CD4-positive, alpha-beta T cell treated with Interleukin-1 beta for 1 hour (primary cell): ENCODE data around the gene C3orf18.

Source experiments
- DNase-seq, 2 donors: peaks; one replicate each; pipeline ENCODE4 v3.0.0-alpha.2; 2020 to 2022

C3orf18 gene

GRCh38 chr3:50549226-50549625 lies 18.3 kb downstream of the C3orf18 start:
- no peak for DNase-seq

- no peak for DNase-seq
Measured at GRCh38 chr3:50545781-50546180, 21.8 kb downstream of the C3orf18 start.

GRCh38 chr3:50542177-50543034 lies 25.1 kb downstream of the C3orf18 start:
- peak; percentile 40 to 59 for DNase-seq

GRCh38 chr3:50539356-50540286 lies 27.9 kb downstream of the C3orf18 start:
- no peak for DNase-seq

DNA sequence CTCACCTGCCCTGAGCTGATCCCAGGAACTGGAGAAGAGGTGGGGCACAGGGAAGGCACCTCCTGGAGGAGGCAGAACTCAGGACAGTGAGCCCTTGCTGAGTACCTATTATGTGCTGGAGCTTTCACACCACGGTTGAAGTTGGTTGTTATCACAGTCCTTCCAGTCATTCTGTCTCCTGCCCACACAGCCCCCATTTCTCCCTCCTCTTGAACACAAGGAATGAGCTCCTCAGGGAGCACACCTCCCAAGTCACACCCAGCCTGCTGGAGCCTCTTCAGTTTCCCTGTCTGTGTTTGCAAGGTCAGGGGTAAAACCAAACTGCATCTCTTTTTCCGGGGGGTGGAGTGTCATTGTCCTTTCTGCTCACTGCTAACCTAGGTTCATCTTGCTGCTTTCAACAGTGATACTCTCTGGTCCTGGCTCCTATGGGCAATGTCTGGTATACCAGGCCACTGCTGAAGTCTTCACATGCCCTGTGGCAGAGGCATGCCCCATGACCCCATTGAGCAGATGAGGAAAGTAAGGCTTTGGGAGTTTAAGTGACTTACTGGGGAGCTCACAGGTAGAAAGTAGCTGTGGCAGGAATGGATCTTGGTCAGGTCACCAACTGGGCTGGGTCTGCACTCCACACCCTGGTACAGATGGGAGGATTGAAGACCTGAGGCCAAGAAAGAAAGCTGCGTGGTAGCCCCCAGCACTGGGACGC lies 30.0 kb downstream of the C3orf18 start:
- no peak for DNase-seq

DNA sequence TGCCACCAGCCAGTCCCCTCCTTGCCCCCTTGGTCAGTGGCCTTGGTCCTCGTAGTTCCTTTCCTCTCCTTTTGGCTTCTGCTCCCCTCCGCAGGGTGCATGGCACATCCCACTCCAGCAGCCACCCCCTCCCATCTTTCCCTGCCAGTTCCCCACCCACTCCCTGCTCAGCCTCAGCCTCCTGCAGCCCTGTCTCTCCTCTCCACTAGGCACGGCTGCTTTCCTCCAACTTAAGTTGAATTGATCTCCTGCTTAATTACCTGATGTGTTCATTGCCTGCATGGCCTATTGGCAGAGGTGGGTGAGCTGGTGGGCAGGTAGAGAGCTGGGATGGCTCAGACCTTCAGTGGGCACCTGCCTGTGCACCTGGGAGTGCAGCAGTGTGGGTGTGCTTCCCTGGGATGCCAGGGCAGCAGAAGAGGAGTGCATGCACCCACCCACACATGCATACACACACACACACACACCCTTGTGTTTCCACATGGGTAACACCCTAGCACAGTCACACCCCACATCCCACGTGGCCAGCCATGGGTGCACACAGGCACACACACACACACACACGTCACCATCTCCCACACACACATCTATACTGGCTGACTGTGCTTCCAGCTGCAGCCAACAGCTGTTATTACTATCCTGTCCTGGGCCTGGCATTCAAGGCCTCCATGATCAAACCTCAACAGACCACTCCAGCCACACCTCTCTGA lies 30.9 kb downstream of the C3orf18 start:
- no peak for DNase-seq

- DNase-seq: no peak
Measured at GRCh38 chr3:50534681-50535330, 32.7 kb downstream of the C3orf18 start.

DNA sequence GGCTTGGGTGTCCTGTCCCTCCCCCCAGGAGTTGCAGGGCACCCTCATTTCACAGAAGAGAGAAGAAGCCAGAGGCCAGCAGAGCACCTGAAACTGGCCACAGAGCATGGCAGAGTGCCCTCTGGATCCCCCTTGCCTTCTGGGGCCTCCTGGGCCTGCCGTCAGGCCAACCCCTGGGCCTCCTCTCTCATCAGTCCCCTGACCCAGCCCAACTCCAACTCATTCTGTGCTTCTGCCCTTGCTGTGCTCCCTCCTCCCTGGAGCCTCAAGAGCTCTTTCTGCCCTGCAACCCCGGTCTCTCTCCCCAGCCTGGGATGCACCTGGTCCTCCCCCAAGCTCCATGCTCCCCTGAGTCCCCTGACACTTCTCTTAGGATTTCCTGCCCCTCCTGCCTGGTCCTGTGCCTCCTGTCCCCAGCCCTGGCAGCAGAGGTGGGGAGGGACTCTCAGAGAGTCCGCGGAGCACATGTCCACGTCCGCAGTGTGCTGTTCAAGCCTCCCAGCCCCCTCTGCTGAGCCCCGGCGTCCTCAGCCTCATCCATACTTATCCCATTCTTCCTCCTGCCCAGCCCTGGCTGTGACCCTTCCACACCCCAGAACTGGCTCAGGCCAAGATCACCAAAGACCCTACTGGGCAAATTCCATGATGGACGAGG lies 33.6 kb downstream of the C3orf18 start:
- DNase-seq: no peak

GRCh38 chr3:50533316-50533715 lies 34.2 kb downstream of the C3orf18 start:
- no peak for DNase-seq

DNA sequence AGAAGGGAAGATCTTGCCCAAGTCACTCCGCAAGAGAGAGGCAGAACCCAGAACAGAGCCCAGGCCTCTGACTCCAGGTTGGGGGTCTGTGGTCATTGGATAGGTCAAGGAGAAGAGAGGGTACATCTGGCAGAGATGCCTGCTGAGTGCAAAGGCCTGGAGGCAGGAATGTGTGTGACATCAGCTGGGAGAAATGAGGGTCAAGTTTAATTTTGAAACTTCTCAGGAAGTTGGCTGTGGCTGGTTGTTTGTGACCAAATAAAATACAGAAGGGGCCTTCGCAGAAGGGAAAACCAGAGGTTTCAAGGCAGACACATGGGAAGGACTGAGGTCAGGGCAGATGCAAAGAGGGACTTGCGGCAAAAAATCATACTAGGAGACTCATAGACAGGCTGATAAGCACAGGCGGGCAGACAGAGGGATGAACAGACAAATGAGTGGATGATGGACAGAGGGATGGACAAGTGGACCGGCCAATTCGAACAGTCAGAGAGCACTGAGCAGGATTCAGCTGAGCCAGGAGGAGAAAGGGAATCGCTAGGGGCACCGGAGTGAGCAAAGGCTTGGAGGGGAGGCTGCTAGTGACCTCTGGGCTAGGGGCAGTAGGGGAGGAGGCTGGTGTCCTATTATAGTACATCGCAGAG lies 35.4 kb downstream of the C3orf18 start:
- no peak for DNase-seq

DNA sequence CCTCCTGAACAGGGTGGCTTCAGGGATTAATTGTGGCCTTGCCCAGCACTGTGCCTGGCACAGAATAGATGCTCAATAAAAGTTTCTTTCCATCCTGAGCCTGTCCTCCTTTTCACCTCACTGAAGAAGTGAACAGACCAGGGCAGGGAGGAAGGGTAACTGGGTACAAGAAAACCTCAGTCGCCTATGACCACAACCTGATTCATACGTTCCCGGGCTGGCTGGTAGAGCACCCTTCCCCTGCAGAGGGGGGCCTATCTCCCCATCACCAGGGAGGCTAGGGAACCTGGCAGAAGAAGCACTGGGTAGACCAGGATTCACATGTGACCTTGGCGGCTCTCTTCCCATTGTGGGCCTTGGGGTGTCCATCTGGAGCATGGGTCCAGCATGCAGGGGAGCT lies 36.3 kb downstream of the C3orf18 start:
- DNase-seq: no peak

DNA sequence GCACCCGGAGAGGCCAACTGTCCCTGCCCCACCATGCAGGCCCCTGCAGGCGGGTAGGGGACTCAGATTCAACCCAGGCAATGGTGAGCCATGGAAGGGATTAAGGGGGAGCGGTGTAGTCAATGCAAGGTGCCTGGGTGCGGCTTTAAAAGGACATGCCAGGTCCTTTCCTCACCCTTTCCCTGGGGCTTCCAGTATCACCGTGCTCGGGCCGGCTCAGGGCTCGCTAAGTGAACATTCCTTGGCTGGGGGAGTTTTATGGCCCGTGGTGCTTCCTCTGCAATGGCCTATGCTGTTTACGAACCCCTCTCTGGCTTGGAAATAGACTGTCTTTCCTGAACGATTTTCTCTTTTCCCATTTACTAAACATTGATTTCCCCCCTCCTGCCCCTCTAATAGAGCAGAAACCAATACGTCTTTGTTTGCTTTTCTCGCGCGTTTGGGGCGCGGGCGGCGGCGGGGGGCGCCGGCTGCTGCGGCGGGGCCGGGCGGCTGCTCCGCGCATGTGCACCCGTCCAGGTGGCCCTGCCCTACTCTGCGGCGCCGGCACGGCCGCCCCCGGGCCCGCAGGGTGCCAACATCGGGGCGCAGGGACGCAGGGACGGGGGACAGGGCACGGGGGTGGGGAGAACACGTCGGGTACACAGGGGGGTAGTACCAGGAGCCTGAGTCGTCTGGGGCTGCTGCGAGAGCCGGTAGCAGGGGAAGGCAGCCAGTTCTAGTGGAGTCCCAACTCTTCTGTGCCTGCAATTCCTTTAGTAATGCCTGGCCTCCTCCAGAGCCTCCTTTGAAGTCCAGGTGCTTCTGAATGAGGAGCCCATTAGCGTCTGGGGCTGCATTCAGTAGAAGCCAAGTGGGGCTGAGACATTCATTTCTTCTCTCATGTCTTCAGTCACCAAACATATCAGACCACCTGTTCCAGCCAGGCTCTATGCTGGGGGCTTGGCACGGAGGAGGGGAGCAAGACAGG lies 37.3 kb downstream of the C3orf18 start:
- no peak for DNase-seq

GRCh38 chr3:50525987-50526386 lies 41.6 kb downstream of the C3orf18 start:
- peak; percentile 34 to 58 for DNase-seq

GRCh38 chr3:50525191-50525910 lies 42.2 kb downstream of the C3orf18 start:
- no peak for DNase-seq

DNA sequence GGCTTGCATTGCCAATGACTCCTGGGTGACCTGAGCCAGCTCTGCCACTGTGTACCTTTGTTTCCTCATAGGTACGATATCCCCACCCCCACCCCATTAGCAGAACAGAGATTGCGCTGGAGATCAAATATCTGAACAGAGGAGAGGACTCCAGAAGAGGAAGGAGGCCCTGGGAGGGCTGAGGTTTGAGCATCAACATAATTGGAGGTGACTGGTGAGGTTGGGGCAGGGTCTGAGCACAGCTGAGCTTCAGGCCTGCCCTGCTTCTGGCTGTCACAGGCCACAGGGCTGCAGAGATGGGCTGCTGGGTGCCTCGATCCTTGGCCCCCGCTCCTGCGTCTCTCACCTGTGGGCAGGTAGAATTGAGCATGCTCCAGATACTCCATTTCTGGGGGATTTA lies 42.8 kb downstream of the C3orf18 start:
- DNase-seq: no peak

- no peak for DNase-seq
Measured at GRCh38 chr3:50523279-50523811, 44.2 kb downstream of the C3orf18 start.

- DNase-seq: no peak
Measured at GRCh38 chr3:50521572-50521971, 46.0 kb downstream of the C3orf18 start.

DNA sequence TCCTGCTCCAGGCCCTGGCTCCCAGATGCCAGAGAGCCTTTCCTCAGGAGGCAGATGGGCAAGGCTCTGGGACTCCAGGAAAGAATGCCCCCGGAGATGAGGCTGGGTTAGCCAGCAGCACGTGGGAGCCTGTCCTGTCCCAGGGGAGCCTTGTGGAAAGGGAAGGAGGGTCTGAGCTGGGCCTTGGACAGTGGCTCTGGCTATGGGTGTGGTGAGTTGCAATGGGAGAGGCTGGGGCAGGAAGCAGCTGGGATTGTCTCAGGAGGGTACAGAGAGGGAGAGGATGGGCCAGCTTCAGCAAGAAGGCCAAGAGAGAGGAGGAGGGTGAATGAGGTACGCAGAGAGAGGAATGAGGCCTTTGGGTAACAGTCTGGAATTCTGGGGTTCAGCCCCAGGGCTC lies 46.7 kb downstream of the C3orf18 start:
- no peak for DNase-seq
